ENCODE results near the gene PRKAG1. TPM values are rescaled to one million over a fixed set of nuclear protein-coding genes. Genes with fewer than 3 reads are reported as not detected.

The PRKAG1 gene
- total and polyA plus RNA-seq, 11 donors: 72.0 to 107 (median 97.9) TPM

DNA sequence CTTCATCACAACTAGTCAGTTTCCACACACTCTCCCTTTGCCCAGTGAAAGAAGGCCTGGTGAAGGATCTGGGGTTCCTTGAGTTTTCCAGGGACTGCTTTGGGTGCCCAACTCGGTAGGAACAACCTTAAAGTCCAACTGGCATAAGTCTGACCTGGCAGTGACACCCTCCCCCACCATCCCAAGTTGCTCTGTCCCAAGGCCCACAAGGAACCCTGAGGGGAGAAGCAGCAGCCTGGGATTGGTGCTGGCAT is 40.4 kb upstream of the PRKAG1 start:
- ATAC-seq (no peak), DNase-seq (peak in 1 of 5 donors; percentile 23)
- Histone ChIP-seq H3K4me3 (peak overlapping the region; percentile 79 to 100 (median 93)), H3K4me1 (peaks cover 19 to 60% (median 44%) of the 10 kb centered on the region in 12 donors), H3K36me3 (peaks cover 0 to 14% (median 12%) of the 10 kb centered on the region in 9 donors), H3K27ac (peak overlapping the region in 10 of 12 donors; percentile 94 to 99 (median 98)), H3K27me3 (no peaks in the 10 kb centered on the region), H3K9me3 (no peaks in the 10 kb centered on the region)
- intact Hi-C loops (cut with DNase I): loop anchor here in 3 of 10 donors (5.0 kb wide), 2 partner anchors 37 to 42 kb away; partner anchors contain the start of gene PRKAG1 (in 2 of the 3)
- TF ChIP-seq POLR2A (IDR thresholded peaks at IDR 0.05): no peak
- no peak for TF ChIP-seq CTCF (IDR thresholded peaks at IDR 0.05)
- 0% methylated on average over 1 of the region's 1 CpG for WGBS, 4 donors

- H3K27me3 ChIP-seq: no peaks in the 10 kb centered on the region
- no peaks in the 10 kb centered on the region for H3K9me3 ChIP-seq
- peak overlapping the region in 10 of 12 donors; percentile 20 to 99 (median 98) for H3K27ac ChIP-seq
- 4 to 10% (median 5%) methylated on average over 5 of the region's 5 CpGs for WGBS, 4 donors
- TF ChIP-seq POLR2A (IDR thresholded peaks at IDR 0.05) (no peak), CTCF (IDR thresholded peaks at IDR 0.05) (no peak)
- DNase-seq (peak in 1 of 5 donors; percentile 51), ATAC-seq (no peak)
- intact Hi-C loops (cut with DNase I): loop anchor here in 3 of 10 donors (5.0 kb wide), 2 partner anchors 36 to 41 kb away; partner anchors contain the start of gene PRKAG1 (in 2 of the 3)
- peak overlapping the region; percentile 79 to 100 (median 93) for H3K4me3 ChIP-seq
- H3K4me1 ChIP-seq: peaks cover 19 to 60% (median 44%) of the 10 kb centered on the region in 12 donors
- H3K36me3 ChIP-seq: peaks cover 0 to 19% (median 16%) of the 10 kb centered on the region in 9 donors
These were observed 39.9 kb upstream of the PRKAG1 start for GRCh38 chr12:49058366-49059044.

GRCh38 chr12:49057888-49058287 is 39.3 kb upstream of the PRKAG1 start:
- H3K27me3 ChIP-seq: no peaks in the 10 kb centered on the region
- H3K9me3 ChIP-seq: no peaks in the 10 kb centered on the region
- ATAC-seq (no peak), DNase-seq (peak in 1 of 5 donors; percentile 28)
- H3K4me1 ChIP-seq: peaks cover 19 to 60% (median 44%) of the 10 kb centered on the region in 12 donors
- peaks cover 0 to 25% (median 22%) of the 10 kb centered on the region in 9 donors for H3K36me3 ChIP-seq
- TF ChIP-seq POLR2A (IDR thresholded peaks at IDR 0.05): no peak
- TF ChIP-seq CTCF (IDR thresholded peaks at IDR 0.05): no peak
- WGBS, 4 donors: 2 to 6% (median 5%) methylated on average over 4 of the region's 4 CpGs
- H3K4me3 ChIP-seq: peak overlapping the region in 11 of 12 donors; percentile 79 to 100 (median 93)
- H3K27ac ChIP-seq: peak overlapping the region in 9 of 12 donors; percentile 20 to 99 (median 94)
- intact Hi-C loops (cut with DNase I): loop anchor here in 3 of 10 donors (5.0 kb wide), 2 partner anchors 36 to 41 kb away; partner anchors contain the start of gene PRKAG1 (in 2 of the 3)

- DNase-seq: peak in 4 of 5 donors; percentile 59 to 74 (median 73)
- peaks cover 19 to 52% (median 40%) of the 10 kb centered on the region in 12 donors for H3K4me1 ChIP-seq
- H3K27ac ChIP-seq: peak overlapping the region in 8 of 12 donors; percentile 3 to 99 (median 41)
- H3K27me3 ChIP-seq: no peaks in the 10 kb centered on the region
- intact Hi-C loops (cut with DNase I): loop anchor here in 3 of 10 donors (5.0 kb wide), 2 partner anchors 34 to 39 kb away; partner anchors contain the start of gene PRKAG1 (in 2 of the 3)
- no peaks in the 10 kb centered on the region for H3K9me3 ChIP-seq
- peak; percentile 47 to 71 (median 64) for ATAC-seq
- peaks cover 0 to 42% (median 40%) of the 10 kb centered on the region in 9 donors for H3K36me3 ChIP-seq
- peak overlapping the region in 8 of 12 donors; percentile 13 to 97 (median 93) for H3K4me3 ChIP-seq
- TF ChIP-seq CTCF (IDR thresholded peaks at IDR 0.05): no peak
- no peak for TF ChIP-seq POLR2A (IDR thresholded peaks at IDR 0.05)
- WGBS, 4 donors: 42 to 49% (median 43%) methylated on average over 7 of the region's 7 CpGs
These were observed 37.6 kb upstream of the PRKAG1 start for GRCh38 chr12:49055978-49056754.

All from heart left ventricle (tissue), 16 donors.